K562 (cell line): ENCODE data around the gene CXCL5. TPM values are rescaled to one million over a fixed set of nuclear protein-coding genes. Genes with fewer than 3 reads are reported as not detected.

Experiments used
- ARID3B ChIP-seq: fragments of 250-450 bp; sonication (Bioruptor Pico); IDR thresholded peaks from 2 replicates; pipeline ENCODE4 v1.4.0; 2020; ENCODE audit warnings: borderline replicate concordance
- CCNT2 ChIP-seq: IDR thresholded peaks from 2 replicates; pipeline ENCODE4 v1.6.1; 2011; ENCODE audit warnings: borderline replicate concordance, low read depth, mild to moderate bottlenecking, moderate library complexity, mixed read lengths, low read length; ENCODE audit not compliant: insufficient read length; ENCODE audit errors: extremely low read depth
- E2F6 ChIP-seq, 2 experiments: IDR thresholded peaks; 2 replicates each; pipeline ENCODE4 v1.6.1; 2011; ENCODE audit warnings: borderline replicate concordance in 1 of 2, control low read depth in 1 of 2, low read depth in 1 of 2, low read length in 1 of 2, mild to moderate bottlenecking in 1 of 2, mixed read lengths in 1 of 2, moderate library complexity in 1 of 2; ENCODE audit not compliant: insufficient read depth in 1 of 2, insufficient read length in 1 of 2, poor library complexity in 1 of 2, severe bottlenecking in 1 of 2; ENCODE audit errors: extremely low read depth in 1 of 2
- FOXP1 ChIP-seq: sonication (generic); formaldehyde crosslinking; IDR thresholded peaks from 2 replicates; pipeline ENCODE4 v1.8.0; 2022; ENCODE audit warnings: mild to moderate bottlenecking, missing genetic modification reagents
- OTX1 ChIP-seq: fragments of 450-650 bp; formaldehyde crosslinking; IDR thresholded peaks from 2 replicates; pipeline ENCODE4 v1.4.0; 2022; ENCODE audit warnings: mild to moderate bottlenecking
- RAD21 ChIP-seq, 2 experiments: fragments of 250-450 bp in 1 of 2; fragments of 450-650 bp in 1 of 2; sonication (Bioruptor Pico) in 1 of 2; formaldehyde crosslinking in 1 of 2; IDR thresholded peaks in 1 of 2; conservative IDR thresholded peaks in 1 of 2; 2 replicates each; pipeline versions ENCODE4 v1.4.0 to v1.8.0; 2020 to 2022; ENCODE audit warnings: mild to moderate bottlenecking in 2 of 2, moderate library complexity in 1 of 2
- SMAD1 ChIP-seq: fragments of 150-350 bp; IDR thresholded peaks from 2 replicates; pipeline ENCODE4 v1.6.1; 2014; ENCODE audit warnings: low read length, low read depth; ENCODE audit not compliant: partially characterized antibody
- TARDBP ChIP-seq: fragments of 450-650 bp; IDR thresholded peaks from 2 replicates; pipeline ENCODE4 v1.6.1; 2016
- ZBTB26 ChIP-seq: fragments of 450-650 bp; formaldehyde crosslinking; IDR thresholded peaks from 2 replicates; pipeline ENCODE4 v1.4.0; 2022; ENCODE audit warnings: missing genetic modification characterization
- ZBTB40 ChIP-seq, 2 experiments: fragments of 450-650 bp in 1 of 2; sonication (generic) in 1 of 2; formaldehyde crosslinking in 1 of 2; IDR thresholded peaks; 2 replicates each; pipeline versions ENCODE4 v1.7.1 to v1.9.0; 2016 to 2022; ENCODE audit warnings: inconsistent platforms in 1 of 2, mild to moderate bottlenecking in 1 of 2, missing genetic modification reagents in 1 of 2
- ZFX ChIP-seq: sonication (generic); formaldehyde crosslinking; IDR thresholded peaks from 2 replicates; pipeline ENCODE4 v1.8.0; 2022; ENCODE audit warnings: mild to moderate bottlenecking, missing genetic modification reagents, moderate library complexity
- polyA plus RNA-seq, 8 experiments: library from polyadenylated mRNA; depleted of rRNA in 4 of 8; stranded (reverse) in 5 of 8; unstranded in 3 of 8; fragments of >200 nt; fragmentation: Nextera tagmentation in 2 of 8; fragmentation: Illumina TruSeq in 1 of 8; extraction: Ambion mirVana in 2 of 8; extraction: Trizol in 1 of 8; gene quantifications; 2 replicates each; pipeline versions ENCODE4 v1.2.1 to v1.2.3, GENCODE V29; 2011 to 2014; ENCODE audit warnings: inconsistent platforms in 1 of 8, missing spikeins in 1 of 8
- total RNA-seq, 7 experiments: library from RNA; depleted of rRNA in 6 of 7; stranded (reverse); fragments of >200 nt in 6 of 7; fragmentation: Illumina TruSeq in 2 of 7; extraction: Trizol in 2 of 7; gene quantifications; 2 replicates each; pipeline versions ENCODE4 v1.2.1 to v1.2.3, GENCODE V29; 2011 to 2021; ENCODE audit warnings: low replicate concordance in 1 of 7

The CXCL5 gene
- total and polyA plus RNA-seq, 9 of the 15 experiments (the other 6 are each of a cell fraction or from before 2014, with no cell fraction given) = not detected

GRCh38 chr4:74038425-74039314, 40.2 kb upstream of the CXCL5 start, which contains the start of gene CXCL3 (continued):
- TF ChIP-seq ARID3B (CRISPR knock-in tag) (no peak), ZBTB40 (IDR thresholded peaks at IDR 0.05) (peak; percentile 37; the same call in 1 of the 2 replicates), ZBTB40 (CRISPR knock-in tag; IDR thresholded peaks at IDR 0.05) (no peak), ZBTB26 (CRISPR knock-in tag) (0 out of 2 replicates have a peak, but pooled peaks have one; percentile 3), RAD21 (CRISPR knock-in tag; conservative IDR thresholded peaks at IDR 0.05 in 1 of 2, IDR thresholded peaks at IDR 0.05 in 1 of 2) (peak; percentile 64 to 68), TARDBP (peak; percentile 63; the same call in 1 of the 2 replicates), FOXP1 (0 out of 2 replicates have a peak, but pooled peaks have one; percentile 72), SMAD1 (peak; percentile 65), ZFX (CRISPR knock-in tag) (peak; percentile 75), CCNT2 (peak; percentile 55), OTX1 (CRISPR knock-in tag) (0 out of 2 replicates have a peak, but pooled peaks have one; percentile 68), E2F6 (IDR thresholded peaks at IDR 0.05; ENCODE audit: borderline replicate concordance in 1 of 2, extremely low read depth in 1 of 2, insufficient read depth in 1 of 2, insufficient read length in 1 of 2, low read depth in 1 of 2, low read length in 1 of 2, poor library complexity in 1 of 2, severe bottlenecking in 1 of 2) (peak in 1 of 2 experiments; percentile 54)
